Caco-2 (cell line): ENCODE measurements around the gene EFL1. TPM values are rescaled to one million over a fixed set of nuclear protein-coding genes. Genes with fewer than 3 reads are reported as not detected.

Experiments
- BruUV-seq: library from RNA; stranded (reverse); fragments of 400-500 nt; replicated peaks from 2 replicates; lab custom pipeline; 2021; lab: Mats Ljungman, UMichigan
- CTCF ChIA-PET: fragments of 300-600 bp; sonication (Branson Sonifier 250); formaldehyde crosslinking; loops from one replicate; lab custom pipeline; 2022; ENCODE audit warnings: antibody characterized with exemption; lab: Charles Lee
- POLR2A ChIA-PET: fragments of 300-600 bp; sonication (Branson Sonifier 250); formaldehyde crosslinking; loops from one replicate; lab custom pipeline; 2022; ENCODE audit warnings: antibody characterized with exemption; lab: Charles Lee
- DNase-seq, 2 experiments: peaks; one replicate each; pipeline versions ENCODE4 v3.0.0 to v3.0.0-alpha.2; 2020 to 2022
- H3K27me3 ChIP-seq: replicated peaks from 2 replicates; pipeline ENCODE4 v1.6.0; 2011; ENCODE audit warnings: low read length; ENCODE audit not compliant: control insufficient read depth, insufficient read depth
- H3K36me3 ChIP-seq: 2 replicates; pipeline ENCODE4 v1.5.1; 2011; ENCODE audit warnings: low read length; ENCODE audit not compliant: control insufficient read depth, insufficient read depth
- H3K4me1 ChIP-seq: fragments of 250-450 bp; sonication (Bioruptor Pico); 2 replicates; pipeline ENCODE4 v1.5.1; 2020; ENCODE audit warnings: mild to moderate bottlenecking
- H3K4me3 ChIP-seq: 2 replicates; pipeline ENCODE4 v1.5.1; 2011; ENCODE audit warnings: low read depth, mild to moderate bottlenecking, control low read depth, low read length
- H3K9me3 ChIP-seq: fragments of 250-450 bp; sonication (Bioruptor Pico); 2 replicates; pipeline ENCODE4 v1.5.1; 2020; ENCODE audit warnings: mild to moderate bottlenecking, moderate library complexity
- H3K27ac Mint-ChIP-seq: one replicate; pipeline ENCODE4 v1.8.0; 2022; ENCODE audit warnings: mixed read lengths; ENCODE audit not compliant: unreplicated experiment
- H3K27me3 Mint-ChIP-seq: one replicate; pipeline ENCODE4 v1.8.0; 2022; ENCODE audit warnings: mixed read lengths; ENCODE audit not compliant: insufficient read depth, unreplicated experiment
- H3K36me3 Mint-ChIP-seq: one replicate; pipeline ENCODE4 v1.8.0; 2022; ENCODE audit warnings: mild to moderate bottlenecking, mixed read lengths; ENCODE audit not compliant: insufficient read depth, unreplicated experiment
- H3K4me1 Mint-ChIP-seq: one replicate; pipeline ENCODE4 v1.8.0; 2022; ENCODE audit warnings: low read depth, mixed read lengths; ENCODE audit not compliant: unreplicated experiment
- H3K4me3 Mint-ChIP-seq: one replicate; pipeline ENCODE4 v1.8.0; 2022; ENCODE audit warnings: mild to moderate bottlenecking, moderate library complexity, mixed read lengths; ENCODE audit not compliant: unreplicated experiment
- H3K9me3 Mint-ChIP-seq: one replicate; pipeline ENCODE4 v1.8.0; 2022; ENCODE audit warnings: mixed read lengths; ENCODE audit not compliant: unreplicated experiment
- intact Hi-C: fragments of 100-400 bp; cut with micrococcal nuclease; formaldehyde crosslinking; loops from one replicate; pipeline ENCODE4 v1.10.0; 2022; ENCODE audit not compliant: unreplicated experiment
- total RNA-seq: library from RNA; stranded (reverse); gene quantifications from 2 replicates; pipeline ENCODE4 v1.2.3, GENCODE V29; 2022
- TF ChIP-seq, protein P1 (sequence below), 2 experiments: fragments of 200-600 bp in 1 of 2; IDR thresholded peaks; 1 replicate in 1 of 2; 2 replicates in 1 of 2; pipeline versions ENCODE4 v1.5.1 to v1.8.0; 2011 to 2022; ENCODE audit warnings: antibody characterized with exemption in 1 of 2, control low read depth in 1 of 2, inconsistent platforms in 1 of 2, low read depth in 1 of 2, low read length in 1 of 2, mild to moderate bottlenecking in 1 of 2, moderate library complexity in 1 of 2; ENCODE audit not compliant: insufficient read depth in 1 of 2, severe bottlenecking in 1 of 2, unreplicated experiment in 1 of 2

The EFL1 gene
- total RNA-seq, 1 experiment from 2014 or later, result 10.3 TPM

DNA sequence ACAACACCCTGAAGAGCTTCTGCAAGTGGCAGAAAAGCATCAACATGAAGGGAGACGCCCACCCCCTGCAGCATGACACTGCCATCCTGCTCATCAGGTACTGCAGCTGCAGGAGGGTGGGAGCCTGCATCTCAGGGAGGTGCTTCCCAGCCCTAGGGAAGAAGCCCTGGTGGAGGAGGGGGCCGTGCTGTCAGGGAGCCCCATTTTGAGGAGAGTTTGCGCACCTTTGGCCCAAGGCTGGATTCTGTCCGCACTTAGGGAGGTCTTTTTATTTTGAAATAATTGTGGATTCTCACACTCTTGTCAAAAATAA, 42.2 kb upstream of the EFL1 start:
- Histone ChIP-seq H3K27me3 (no peaks in the 10 kb centered on the region), H3K4me3 (no peak overlapping the region), H3K36me3 (no peaks in the 10 kb centered on the region), H3K4me1 (no peaks in the 10 kb centered on the region), H3K9me3 (no peaks in the 10 kb centered on the region)
- Mint-ChIP-seq H3K9me3 (no peaks in the 10 kb centered on the region), H3K27ac (no peak overlapping the region), H3K4me1 (no peaks in the 10 kb centered on the region), H3K36me3 (no peaks in the 10 kb centered on the region), H3K4me3 (no peak overlapping the region), H3K27me3 (peaks cover 2% of the 10 kb centered on the region)
- DNase-seq, result no peak
- intact Hi-C loops, result no loop called here
- POLR2A ChIA-PET, result no interaction called here
- no TSS peak for BruUV-seq
- CTCF ChIA-PET, result no interaction called here
- TF ChIP-seq, protein P1, sequence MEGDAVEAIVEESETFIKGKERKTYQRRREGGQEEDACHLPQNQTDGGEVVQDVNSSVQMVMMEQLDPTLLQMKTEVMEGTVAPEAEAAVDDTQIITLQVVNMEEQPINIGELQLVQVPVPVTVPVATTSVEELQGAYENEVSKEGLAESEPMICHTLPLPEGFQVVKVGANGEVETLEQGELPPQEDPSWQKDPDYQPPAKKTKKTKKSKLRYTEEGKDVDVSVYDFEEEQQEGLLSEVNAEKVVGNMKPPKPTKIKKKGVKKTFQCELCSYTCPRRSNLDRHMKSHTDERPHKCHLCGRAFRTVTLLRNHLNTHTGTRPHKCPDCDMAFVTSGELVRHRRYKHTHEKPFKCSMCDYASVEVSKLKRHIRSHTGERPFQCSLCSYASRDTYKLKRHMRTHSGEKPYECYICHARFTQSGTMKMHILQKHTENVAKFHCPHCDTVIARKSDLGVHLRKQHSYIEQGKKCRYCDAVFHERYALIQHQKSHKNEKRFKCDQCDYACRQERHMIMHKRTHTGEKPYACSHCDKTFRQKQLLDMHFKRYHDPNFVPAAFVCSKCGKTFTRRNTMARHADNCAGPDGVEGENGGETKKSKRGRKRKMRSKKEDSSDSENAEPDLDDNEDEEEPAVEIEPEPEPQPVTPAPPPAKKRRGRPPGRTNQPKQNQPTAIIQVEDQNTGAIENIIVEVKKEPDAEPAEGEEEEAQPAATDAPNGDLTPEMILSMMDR (IDR thresholded peaks at IDR 0.05; ENCODE audit: insufficient read depth in 1 of 2, low read depth in 1 of 2, low read length in 1 of 2, severe bottlenecking in 1 of 2, unreplicated experiment in 1 of 2), result no peak

DNA sequence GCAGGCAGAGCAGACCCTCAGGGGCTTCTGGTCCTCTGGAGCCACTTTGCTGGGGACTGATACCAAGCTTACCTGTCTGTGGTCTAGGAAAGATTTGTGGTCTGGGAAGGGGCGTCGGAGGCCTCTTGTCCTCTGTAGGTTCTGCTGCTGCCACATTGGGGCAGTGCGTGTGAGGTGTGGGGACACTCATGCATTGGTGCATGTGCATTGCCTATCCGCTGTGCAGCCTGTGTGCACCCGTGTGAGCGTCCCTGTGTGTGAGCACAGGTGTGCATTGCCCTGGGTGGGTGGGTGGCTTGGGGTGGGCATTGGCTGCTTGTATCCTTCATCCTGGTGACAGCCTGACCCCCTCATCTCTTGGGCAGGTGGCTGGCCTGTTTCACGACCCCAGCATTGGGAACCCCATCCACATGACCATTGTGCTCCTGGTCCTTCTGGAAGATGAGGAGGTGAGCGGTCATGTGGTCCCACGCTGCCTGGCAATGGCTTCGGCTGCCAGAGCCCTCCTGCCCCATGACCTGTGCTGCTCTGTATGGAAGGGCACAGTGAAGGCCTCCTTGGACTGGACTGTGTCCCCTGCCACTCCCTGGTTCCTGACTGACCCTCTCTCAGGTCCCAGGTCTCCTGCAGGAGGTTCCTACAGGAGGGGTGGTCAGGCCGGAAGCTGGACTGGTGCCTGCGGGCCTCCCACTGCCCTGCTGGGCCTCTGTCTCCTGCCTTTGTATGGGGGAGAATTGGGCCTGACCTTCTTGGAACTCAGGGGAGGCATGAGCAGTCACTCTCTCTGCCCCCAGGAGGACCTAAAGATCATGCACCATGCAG, 41.6 kb upstream of the EFL1 start:
- POLR2A ChIA-PET, result no interaction called here
- Mint-ChIP-seq H3K4me1 (no peaks in the 10 kb centered on the region), H3K27me3 (peaks cover 2% of the 10 kb centered on the region), H3K4me3 (no peak overlapping the region), H3K27ac (no peak overlapping the region), H3K9me3 (no peaks in the 10 kb centered on the region), H3K36me3 (no peaks in the 10 kb centered on the region)
- CTCF ChIA-PET, result no interaction called here
- Histone ChIP-seq H3K4me1 (no peaks in the 10 kb centered on the region), H3K9me3 (no peaks in the 10 kb centered on the region), H3K36me3 (no peaks in the 10 kb centered on the region), H3K27me3 (no peaks in the 10 kb centered on the region), H3K4me3 (no peak overlapping the region)
- no peak for DNase-seq
- TF ChIP-seq, protein P1 (IDR thresholded peaks at IDR 0.05; ENCODE audit: insufficient read depth in 1 of 2, low read depth in 1 of 2, low read length in 1 of 2, severe bottlenecking in 1 of 2, unreplicated experiment in 1 of 2), result no peak
- intact Hi-C loops, result no loop called here
- no TSS peak for BruUV-seq

DNA sequence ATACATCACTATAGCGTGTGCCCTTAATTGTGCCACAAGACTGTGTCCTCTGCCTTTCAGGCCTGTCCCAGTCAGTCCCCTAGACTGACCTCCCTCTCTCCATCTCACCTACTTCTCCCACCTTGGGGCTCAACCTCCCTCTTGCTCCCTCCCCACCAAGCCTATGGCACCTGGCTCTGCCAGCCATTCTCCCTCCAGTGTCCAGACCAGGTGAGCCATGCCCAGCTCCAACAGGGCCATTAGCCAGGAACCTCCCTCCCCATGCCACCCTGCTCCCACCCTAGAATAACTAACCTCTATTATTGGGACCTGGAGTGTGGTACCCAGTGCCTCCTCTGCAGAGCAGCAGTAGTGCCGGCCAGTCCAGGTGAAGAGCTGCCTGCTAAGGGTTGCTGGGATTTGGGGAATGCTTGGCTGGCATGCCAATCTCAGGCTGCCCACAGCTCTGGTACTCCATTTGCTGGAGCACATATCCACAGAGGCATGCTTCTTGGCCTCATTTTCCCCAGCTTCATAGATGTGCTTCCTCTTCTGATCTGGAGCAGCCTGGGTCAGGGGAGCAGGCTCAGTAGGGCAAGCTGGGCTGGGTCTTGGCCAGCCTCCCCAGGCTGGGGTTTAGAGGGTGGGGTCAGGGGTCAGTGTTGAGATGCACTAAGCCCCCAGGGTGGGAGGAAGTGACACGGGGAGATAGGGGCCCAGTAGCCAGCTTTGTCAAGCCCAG, 38.9 kb upstream of the EFL1 start:
- no peak overlapping the region for H3K4me3 ChIP-seq
- BruUV-seq, result no TSS peak
- H3K27ac Mint-ChIP-seq, result no peak overlapping the region
- H3K9me3 ChIP-seq, result no peaks in the 10 kb centered on the region
- H3K9me3 Mint-ChIP-seq, result no peaks in the 10 kb centered on the region
- no peak for DNase-seq
- no peaks in the 10 kb centered on the region for H3K4me1 Mint-ChIP-seq
- intact Hi-C loops, result no loop called here
- CTCF ChIA-PET, result no interaction called here
- H3K36me3 ChIP-seq, result no peaks in the 10 kb centered on the region
- no peaks in the 10 kb centered on the region for H3K4me1 ChIP-seq
- no peak overlapping the region for H3K4me3 Mint-ChIP-seq
- H3K27me3 Mint-ChIP-seq, result no peaks in the 10 kb centered on the region
- no peaks in the 10 kb centered on the region for H3K36me3 Mint-ChIP-seq
- POLR2A ChIA-PET, result no interaction called here
- TF ChIP-seq, protein P1 (IDR thresholded peaks at IDR 0.05; ENCODE audit: insufficient read depth in 1 of 2, low read depth in 1 of 2, low read length in 1 of 2, severe bottlenecking in 1 of 2, unreplicated experiment in 1 of 2), result no peak
- no peaks in the 10 kb centered on the region for H3K27me3 ChIP-seq
